Measurements from ENCODE around the gene WNT7A.
"Not testable (repeated sequence)": the region's sequence is repeated elsewhere in the genome, so short reads cannot be mapped to it uniquely, and the experiment has no call there.

Gene WNT7A

GRCh38 chr3:13858768-13859520, 20.9 kb downstream of the WNT7A start:
- no peaks in the 10 kb centered on the region for H3K9me2 ChIP-seq (ENCODE audit: low read depth, low read length)
- H3K36me3 ChIP-seq (ENCODE audit: insufficient read depth, low read length) = no peaks in the 10 kb centered on the region
- H3K9me3 ChIP-seq (ENCODE audit: low read length) = no peaks in the 10 kb centered on the region
- TF ChIP-seq EZH2 (IDR thresholded peaks at IDR 0.05; ENCODE audit: borderline replicate concordance, low read length) (no peak), CTCF (IDR thresholded peaks at IDR 0.05; ENCODE audit: low read length) (no peak)
- no peak overlapping the region for H3K9ac ChIP-seq (ENCODE audit: low read length)
- H3K4me1 ChIP-seq (ENCODE audit: insufficient read depth, low read length, severe bottlenecking) = no peaks in the 10 kb centered on the region
- no peaks in the 10 kb centered on the region; the same call in 1 of the 2 replicates for H3K27me3 ChIP-seq (ENCODE audit: insufficient read depth, low read length)
- H2AFZ ChIP-seq (ENCODE audit: low read length) = no peak overlapping the region
- H3K79me2 ChIP-seq (ENCODE audit: insufficient read depth, low read length) = no peaks in the 10 kb centered on the region
- H3F3A ChIP-seq (ENCODE audit: insufficient read depth, low read length) = no peaks in the 10 kb centered on the region
- no peaks in the 10 kb centered on the region for H4K20me1 ChIP-seq (ENCODE audit: insufficient read depth, low read length)
- no peak overlapping the region for H3K27ac ChIP-seq (ENCODE audit: low read depth, low read length, poor library complexity, severe bottlenecking)
- no peak overlapping the region for H3K4me2 ChIP-seq (ENCODE audit: low read length)
- H3K4me3 ChIP-seq (ENCODE audit: low read depth, low read length, poor library complexity, severe bottlenecking) = no peak overlapping the region

GRCh38 chr3:13857702-13858380, 22.0 kb downstream of the WNT7A start:
- Histone ChIP-seq H3K27ac (ENCODE audit: low read depth, low read length, poor library complexity, severe bottlenecking) (no peak overlapping the region), H3F3A (ENCODE audit: insufficient read depth, low read length) (no peaks in the 10 kb centered on the region), H3K4me1 (ENCODE audit: insufficient read depth, low read length, severe bottlenecking) (no peaks in the 10 kb centered on the region), H3K79me2 (ENCODE audit: insufficient read depth, low read length) (no peaks in the 10 kb centered on the region), H3K9me3 (ENCODE audit: low read length) (no peaks in the 10 kb centered on the region), H3K9me2 (ENCODE audit: low read depth, low read length) (no peaks in the 10 kb centered on the region), H3K9ac (ENCODE audit: low read length) (no peak overlapping the region), H3K4me3 (ENCODE audit: low read depth, low read length, poor library complexity, severe bottlenecking) (no peak overlapping the region), H2AFZ (ENCODE audit: low read length) (no peak overlapping the region), H3K4me2 (ENCODE audit: low read length) (no peak overlapping the region), H4K20me1 (ENCODE audit: insufficient read depth, low read length) (no peaks in the 10 kb centered on the region), H3K27me3 (ENCODE audit: insufficient read depth, low read length) (no peaks in the 10 kb centered on the region; the same call in 1 of the 2 replicates), H3K36me3 (ENCODE audit: insufficient read depth, low read length) (no peaks in the 10 kb centered on the region)
- TF ChIP-seq EZH2 (IDR thresholded peaks at IDR 0.05; ENCODE audit: borderline replicate concordance, low read length) = no peak
- TF ChIP-seq CTCF (IDR thresholded peaks at IDR 0.05; ENCODE audit: low read length) = no peak

GRCh38 chr3:13856628-13857027, 23.2 kb downstream of the WNT7A start:
- H4K20me1 ChIP-seq (ENCODE audit: insufficient read depth, low read length); H3K36me3 ChIP-seq (ENCODE audit: insufficient read depth, low read length); H2AFZ ChIP-seq (ENCODE audit: low read length); H3F3A ChIP-seq (ENCODE audit: insufficient read depth, low read length); H3K4me2 ChIP-seq (ENCODE audit: low read length); H3K9me3 ChIP-seq (ENCODE audit: low read length); H3K9ac ChIP-seq (ENCODE audit: low read length); H3K27ac ChIP-seq (ENCODE audit: low read depth, low read length, poor library complexity, severe bottlenecking); H3K9me2 ChIP-seq (ENCODE audit: low read depth, low read length); H3K4me1 ChIP-seq (ENCODE audit: insufficient read depth, low read length, severe bottlenecking); H3K27me3 ChIP-seq (ENCODE audit: insufficient read depth, low read length); H3K4me3 ChIP-seq (ENCODE audit: low read depth, low read length, poor library complexity, severe bottlenecking); H3K79me2 ChIP-seq (ENCODE audit: insufficient read depth, low read length): not testable (repeated sequence)

All from OCI-LY1 (cell line).